ENCODE results near the gene LIPA.

- TF ChIP-seq IRF2 (CRISPR knock-in tag; IDR thresholded peaks at IDR 0.05) (no peak), HNRNPUL1 (IDR thresholded peaks at IDR 0.05; ENCODE audit: low read length) (no peak), USF2 (CRISPR knock-in tag; IDR thresholded peaks at IDR 0.05) (no peak), ZNF668 (CRISPR knock-in tag; IDR thresholded peaks at IDR 0.05) (no peak), SREBF2 (CRISPR knock-in tag; IDR thresholded peaks at IDR 0.05) (no peak), POLR2A (conservative IDR thresholded peaks at IDR 0.05) (no peak), KLF6 (CRISPR knock-in tag; IDR thresholded peaks at IDR 0.05; ENCODE audit: borderline replicate concordance) (no peak), CBX3 (IDR thresholded peaks at IDR 0.05; ENCODE audit: borderline replicate concordance in 1 of 2, low read length in 2 of 2) (no peak), MAFF (IDR thresholded peaks at IDR 0.05; ENCODE audit: low read length) (no peak)
Measured at GRCh38 chr10:89206402-89207180, 45.0 kb downstream of the LIPA start.

Measured in K562 (cell line).